GM19455 (cell line): ENCODE data around the gene CD36.

Experiments
- ATAC-seq: cut with Tn5 transposase; IDR thresholded peaks from one replicate; pipeline ENCODE4 v1.9.1; 2021; ENCODE audit not compliant: unreplicated experiment

Gene CD36

DNA sequence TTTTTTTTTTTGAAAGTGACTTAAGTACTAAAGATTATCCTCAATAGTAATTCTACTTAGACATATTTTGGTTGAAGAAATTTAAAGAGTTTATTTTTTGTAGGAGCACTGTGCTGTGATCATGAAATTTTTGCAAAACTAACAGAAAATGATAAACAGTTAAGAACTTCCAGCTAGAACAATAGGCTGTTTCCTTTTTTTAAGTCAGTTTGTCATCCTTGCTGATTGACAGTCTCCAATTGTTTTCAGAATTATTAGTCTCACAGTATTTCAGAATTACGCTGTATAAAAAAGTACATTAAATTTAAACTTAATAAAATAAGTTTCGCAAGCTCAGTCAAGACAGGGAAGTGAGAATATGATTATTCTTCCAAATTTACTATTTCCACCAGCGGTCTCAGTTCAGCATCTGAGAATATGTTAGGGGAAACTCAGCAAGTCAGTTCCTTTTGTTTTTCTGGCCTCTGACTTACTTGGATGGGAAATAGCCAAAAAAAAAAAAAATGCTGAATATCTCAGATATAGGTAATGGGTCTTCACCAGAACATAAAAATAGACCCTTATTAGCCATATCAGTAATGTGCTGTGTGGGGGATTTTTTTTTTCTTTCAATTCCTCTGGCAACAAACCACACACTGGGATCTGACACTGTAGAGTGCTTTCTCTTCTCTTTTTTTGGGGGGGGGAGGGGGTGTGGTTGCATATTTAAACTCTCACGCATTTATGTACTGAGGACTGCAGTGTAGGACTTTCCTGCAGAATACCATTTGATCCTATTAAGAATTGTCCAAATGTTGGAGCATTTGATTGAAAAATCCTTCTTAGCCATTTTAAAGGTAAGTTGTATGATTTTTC lies at the start of gene CD36:
Gene CD36, plus strand, starts transcription at position 732 of the 855 bp plus-strand sequence. CDS start 8,099 bp downstream, outside the sequence.
- no peak for ATAC-seq

DNA sequence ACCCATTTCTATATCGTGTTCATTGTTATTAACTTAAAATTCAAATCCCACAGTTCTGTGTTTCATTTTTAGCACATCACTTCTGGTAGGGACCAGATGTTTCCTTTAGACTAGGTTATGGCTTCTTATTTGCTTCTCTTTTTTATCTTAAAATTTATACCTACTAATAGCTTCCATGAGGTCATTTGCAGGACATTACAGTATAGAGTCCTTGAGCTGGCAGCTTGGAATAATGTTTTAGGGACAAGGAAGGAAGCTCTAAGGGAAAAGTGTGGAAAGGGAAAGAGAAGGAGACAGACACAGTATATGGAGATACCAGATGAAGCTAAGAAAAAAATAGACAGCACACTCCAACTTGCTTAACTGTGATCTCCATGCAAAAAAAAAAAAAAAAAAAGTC lies 48.8 kb upstream of the CD36 start:
- ATAC-seq, result no peak

- ATAC-seq, result no peak
These were observed 46.8 kb upstream of the CD36 start for GRCh38 chr7:80591654-80592053.

DNA sequence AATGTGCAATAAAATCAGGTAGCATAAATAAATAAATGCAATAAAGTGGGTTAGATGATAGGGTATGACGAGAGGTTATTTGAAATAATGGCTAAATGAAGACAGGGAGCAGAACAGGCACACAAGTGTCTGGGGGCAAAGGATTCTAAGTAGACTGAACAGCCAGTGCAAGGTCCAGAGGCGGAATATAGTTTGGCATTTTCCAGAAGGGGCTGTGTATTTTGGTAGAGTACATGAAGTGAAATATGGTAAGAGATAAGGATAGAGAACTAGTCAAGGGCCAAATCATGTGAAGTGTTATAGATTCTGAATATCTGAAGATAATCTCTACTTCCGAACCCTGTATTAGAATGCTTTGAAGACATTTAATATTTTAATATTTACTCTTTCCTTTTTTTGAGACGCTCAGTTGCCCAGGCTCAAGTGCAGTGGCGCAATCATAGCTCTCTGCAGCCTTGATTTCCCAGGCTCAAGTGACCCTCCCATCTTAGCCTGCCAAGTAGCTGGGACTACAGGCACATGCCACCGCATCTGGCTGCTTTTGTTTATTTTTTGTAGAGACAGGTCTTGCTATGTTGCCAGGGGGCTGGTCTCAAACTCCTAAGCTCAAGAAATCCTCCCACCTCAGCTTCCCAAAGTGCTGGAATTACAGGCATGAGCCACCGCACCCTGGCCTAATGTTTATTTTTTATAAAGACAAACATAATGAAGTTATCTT lies 44.4 kb upstream of the CD36 start:
- ATAC-seq, result no peak

GRCh38 chr7:80596933-80597517 lies 41.4 kb upstream of the CD36 start:
- ATAC-seq, result no peak

DNA sequence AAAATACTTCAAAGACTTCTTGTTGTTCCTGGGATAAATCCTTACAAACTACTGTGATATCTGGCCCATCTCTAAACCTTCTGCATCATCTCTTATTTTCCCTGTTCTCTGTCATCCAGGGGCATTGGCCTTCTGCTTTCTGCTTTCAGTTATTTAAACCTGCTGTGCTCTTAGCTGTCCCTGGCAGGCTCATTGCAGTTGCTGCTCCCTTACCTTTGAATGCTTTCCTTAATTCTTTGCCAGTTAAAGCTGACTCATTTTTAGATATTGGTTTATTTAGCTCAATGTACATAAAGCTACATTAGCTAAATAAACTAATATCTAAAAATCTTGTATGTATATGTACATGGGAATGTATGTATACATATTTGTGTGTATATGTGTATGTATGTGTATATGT lies 40.6 kb upstream of the CD36 start:
- ATAC-seq, result no peak

DNA sequence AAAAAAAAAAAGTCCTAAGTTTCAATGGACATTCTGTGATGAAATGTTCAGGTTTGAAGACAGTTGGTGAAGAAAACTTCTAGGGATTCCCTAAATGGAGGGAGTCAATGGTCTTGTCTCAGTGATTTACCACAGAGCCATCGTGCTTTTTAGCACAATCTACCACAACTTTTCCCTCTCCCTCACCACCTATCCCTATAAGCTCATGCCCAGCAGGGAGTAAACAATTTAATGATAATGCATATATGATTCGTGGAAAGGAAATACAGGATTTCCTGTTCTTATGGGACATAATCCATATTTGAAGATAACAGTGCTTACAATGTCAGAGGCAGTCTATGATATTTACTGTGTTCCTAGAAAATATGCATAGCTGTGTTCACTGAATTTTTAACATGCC lies 38.4 kb upstream of the CD36 start:
- no peak for ATAC-seq

DNA sequence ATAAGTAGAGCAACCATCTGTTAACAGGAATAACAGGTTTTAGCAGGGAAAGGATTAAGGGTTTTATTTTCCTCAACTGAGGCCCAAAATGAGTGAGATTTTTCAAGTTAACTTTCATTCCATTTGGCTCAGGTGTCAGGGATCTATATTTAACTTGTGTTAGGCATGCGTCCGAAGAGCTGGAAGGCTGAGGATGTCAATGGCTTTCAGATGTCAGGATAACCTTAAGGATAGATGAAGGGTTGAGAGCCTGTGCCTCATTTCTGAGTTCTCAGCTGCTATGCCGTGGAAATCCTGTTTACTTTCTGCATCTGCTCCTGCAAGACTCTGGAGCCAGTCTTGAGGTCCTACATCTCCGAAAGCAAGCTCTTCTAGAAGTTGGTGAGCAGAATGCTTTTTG lies 36.4 kb upstream of the CD36 start:
- ATAC-seq, result no peak

GRCh38 chr7:80603940-80604339 lies 34.5 kb upstream of the CD36 start:
- ATAC-seq, result no peak

- no peak for ATAC-seq
These were observed 34.0 kb upstream of the CD36 start for GRCh38 chr7:80604436-80604835.

DNA sequence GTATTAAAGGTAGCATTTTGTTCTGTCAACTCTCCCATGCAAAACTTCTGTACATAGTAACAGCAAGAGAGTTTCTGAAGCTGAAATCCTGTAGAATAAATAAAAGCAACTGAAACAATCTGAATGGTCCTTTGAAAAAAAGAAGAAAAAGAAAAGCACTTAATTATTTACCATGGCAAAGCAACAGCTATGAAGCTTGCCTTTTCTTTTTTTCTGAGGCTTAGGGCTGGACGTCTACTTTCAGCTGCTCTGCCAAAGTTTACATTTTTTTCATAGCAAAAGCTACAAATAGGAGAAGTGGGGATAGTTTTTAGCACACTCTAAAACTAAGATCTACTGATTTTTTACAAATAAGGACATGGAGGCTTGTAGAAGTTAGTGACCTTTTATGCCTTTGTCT lies 31.3 kb upstream of the CD36 start:
- ATAC-seq, result no peak

GRCh38 chr7:80608336-80608735 lies 30.1 kb upstream of the CD36 start:
- no peak for ATAC-seq

GRCh38 chr7:80609751-80610150 lies 28.7 kb upstream of the CD36 start:
- no peak for ATAC-seq

DNA sequence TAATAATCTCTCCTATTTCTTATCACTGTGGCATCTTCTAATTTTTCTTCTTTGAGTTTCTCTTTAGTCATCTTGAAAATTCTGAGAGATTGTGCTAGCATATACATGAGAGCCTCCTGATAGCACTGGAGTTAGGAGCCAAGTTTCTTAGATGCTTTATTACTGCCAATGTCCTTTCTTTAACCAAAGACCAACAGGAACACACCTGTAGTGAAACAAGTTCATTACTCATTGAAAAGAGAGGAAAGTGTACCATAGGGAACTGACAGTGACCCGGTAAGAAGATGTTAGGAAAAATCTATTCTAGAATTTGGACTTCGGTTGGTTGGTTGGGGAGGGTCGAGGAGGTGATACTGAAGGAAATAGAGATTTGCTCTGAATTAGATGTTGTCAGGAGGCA lies 27.1 kb upstream of the CD36 start:
- no peak for ATAC-seq

- no peak for ATAC-seq
These were observed 26.7 kb upstream of the CD36 start for GRCh38 chr7:80611779-80612178.

DNA sequence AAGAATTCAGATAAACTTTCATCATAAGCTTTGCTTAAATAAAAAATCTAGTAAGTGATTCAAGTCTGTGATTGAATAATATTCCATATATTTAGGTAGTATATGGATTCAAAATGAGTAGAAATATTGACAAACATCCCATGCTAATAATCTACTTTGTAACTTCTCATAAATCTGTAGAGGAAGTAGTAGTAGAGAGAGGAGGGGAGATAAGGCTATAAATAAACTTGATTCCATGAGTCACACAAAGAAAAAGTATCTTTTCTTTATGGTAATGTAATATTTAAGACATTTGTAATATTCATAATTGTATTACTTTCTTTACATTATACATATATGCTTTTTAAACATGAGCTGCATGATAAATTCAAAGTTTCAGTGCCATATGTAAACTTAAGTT lies 25.6 kb upstream of the CD36 start:
- no peak for ATAC-seq

DNA sequence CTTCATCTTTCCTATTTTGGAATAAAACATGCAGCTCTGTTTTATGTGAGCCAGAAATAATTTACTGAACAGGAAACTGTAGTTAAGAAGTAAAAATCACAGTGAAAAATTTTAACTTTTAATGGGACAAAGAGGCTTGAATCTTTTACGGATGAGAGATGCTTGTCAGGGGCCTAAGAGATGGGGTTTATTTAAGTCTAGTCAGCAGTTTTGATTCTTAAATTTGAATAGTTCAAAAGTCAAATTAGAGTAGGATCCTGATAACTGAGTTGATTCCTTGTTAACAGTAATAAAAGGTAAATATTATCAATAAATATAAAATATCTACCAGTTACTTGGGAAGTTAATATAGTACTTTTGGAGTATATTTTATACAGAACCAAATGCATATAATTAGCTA lies 24.9 kb upstream of the CD36 start:
- ATAC-seq, result no peak

DNA sequence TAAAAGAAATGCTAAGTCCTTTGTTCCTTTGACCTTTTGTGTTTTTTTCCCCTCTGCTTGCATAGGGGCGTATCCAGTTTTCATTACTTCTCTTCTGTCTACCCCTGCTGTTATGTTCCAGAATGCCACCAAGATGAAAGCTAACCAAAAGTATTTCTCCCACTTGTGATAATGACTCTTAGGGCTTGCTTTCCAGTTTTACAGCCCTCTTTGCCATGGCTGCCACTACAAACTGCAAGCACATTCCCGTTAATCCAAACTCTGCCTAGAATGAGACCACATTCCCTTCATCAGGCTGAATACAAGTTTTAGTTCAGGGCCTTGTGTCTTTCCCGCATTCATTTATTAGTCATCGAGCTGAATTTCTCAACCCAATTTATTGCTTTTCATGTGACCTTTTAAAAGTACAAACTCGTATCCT lies 23.6 kb upstream of the CD36 start:
- no peak for ATAC-seq

GRCh38 chr7:80618096-80618495 lies 20.3 kb upstream of the CD36 start:
- no peak for ATAC-seq

- no peak for ATAC-seq
These were observed 18.7 kb upstream of the CD36 start for GRCh38 chr7:80619741-80620140.

- ATAC-seq, result no peak
These were observed 15.9 kb upstream of the CD36 start for GRCh38 chr7:80622541-80622940.
